Motor neuron (in vitro differentiated cells): ENCODE data around the gene AMZ2. TPM values are rescaled to one million over a fixed set of nuclear protein-coding genes. Genes with fewer than 3 reads are reported as not detected.
"Not testable (repeated sequence)": the region's sequence is repeated elsewhere in the genome, so short reads cannot be mapped to it uniquely, and the experiment has no call there.

Experiments
- ATAC-seq, 8 experiments: fragments of 200-7000 bp; cut with Tn5 transposase; replicated peaks in 6 of 8; 2 replicates each; pipeline ENCODE4 v1.8.0; 2021; ENCODE audit warnings: mild to moderate bottlenecking in 8 of 8, moderate library complexity in 8 of 8
- H3K27ac ChIP-seq, 2 donors: fragments of 250-450 bp; sonication (Bioruptor Pico); 2 replicates each; pipeline ENCODE4 v1.9.0; 2021; ENCODE audit warnings: antibody characterized with exemption in 2 of 2, mild to moderate bottlenecking in 2 of 2, moderate library complexity in 1 of 2
- H3K4me1 ChIP-seq, 2 donors: fragments of 250-450 bp; sonication (Bioruptor Pico); replicated peaks in 1 of 2; 2 replicates each; pipeline ENCODE4 v1.6.1; 2021; ENCODE audit warnings: antibody characterized with exemption in 2 of 2, mild to moderate bottlenecking in 2 of 2, moderate library complexity in 1 of 2
- H3K4me3 ChIP-seq, 5 donors: fragments of 250-450 bp; sonication (Bioruptor Pico); 2 replicates each; pipeline ENCODE4 v1.9.0; 2021; ENCODE audit warnings: antibody characterized with exemption in 5 of 5, mild to moderate bottlenecking in 5 of 5, moderate library complexity in 4 of 5
- WGBS, 10 experiments: fragments of 450-650 bp; shearing (Covaris generic); methylation state at CpG; one replicate each; pipeline ENCODE4 v1.0.0; 2022; 5-methylcytosine and 5-hydroxymethylcytosine counted together
- in situ Hi-C, 9 experiments: fragments of 400-800 bp; cut with MboI; loops; one replicate each; pipeline ENCODE4 v1.15.0; 2021; ENCODE audit warnings: low sequenced_read_pairs in 9 of 9, low pct_unique_long_range_greater_than_20kb in 2 of 9; ENCODE audit not compliant: unreplicated experiment in 9 of 9
- total RNA-seq, 8 experiments: library from RNA; unstranded; fragments of 300-600 nt; gene quantifications; 2 replicates each; pipeline versions ENCODE4 v1.2.3 to v1.2.4, GENCODE V29; 2022

AMZ2 gene
- total RNA-seq, 8 experiments from 2014 or later, result 60.9 to 114 (median 100) TPM

DNA sequence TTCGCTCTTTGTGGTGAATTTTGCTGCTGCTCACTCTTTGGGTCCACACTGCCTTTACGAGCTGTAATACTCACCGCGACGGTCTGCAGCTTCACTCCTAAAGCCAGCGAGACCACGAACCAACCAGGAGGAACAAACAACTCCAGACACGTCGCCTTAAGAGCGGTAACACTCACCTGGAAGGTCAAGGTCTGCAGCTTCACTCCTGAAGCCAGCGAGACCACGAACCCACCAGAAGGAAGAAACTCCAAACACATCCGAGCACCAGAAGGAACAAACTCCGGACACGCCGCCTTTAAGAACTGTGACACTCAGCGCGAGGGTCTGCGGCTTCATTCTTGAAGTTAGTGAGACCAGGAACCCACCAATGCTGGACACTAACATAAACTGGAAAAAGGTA lies 39.2 kb upstream of the AMZ2 start:
- H3K27ac ChIP-seq, H3K4me3 ChIP-seq, ATAC-seq, in situ Hi-C loops: not testable (repeated sequence)
- peaks cover 3 to 11% of the 10 kb centered on the region in 2 donors for H3K4me1 ChIP-seq
- WGBS, 10 experiments, result 87 to 100% (median 96%) methylated on average over 1 to 14 of the region's 19 CpGs; no CpG with 5 or more reads in 1 of the 10 experiments

DNA sequence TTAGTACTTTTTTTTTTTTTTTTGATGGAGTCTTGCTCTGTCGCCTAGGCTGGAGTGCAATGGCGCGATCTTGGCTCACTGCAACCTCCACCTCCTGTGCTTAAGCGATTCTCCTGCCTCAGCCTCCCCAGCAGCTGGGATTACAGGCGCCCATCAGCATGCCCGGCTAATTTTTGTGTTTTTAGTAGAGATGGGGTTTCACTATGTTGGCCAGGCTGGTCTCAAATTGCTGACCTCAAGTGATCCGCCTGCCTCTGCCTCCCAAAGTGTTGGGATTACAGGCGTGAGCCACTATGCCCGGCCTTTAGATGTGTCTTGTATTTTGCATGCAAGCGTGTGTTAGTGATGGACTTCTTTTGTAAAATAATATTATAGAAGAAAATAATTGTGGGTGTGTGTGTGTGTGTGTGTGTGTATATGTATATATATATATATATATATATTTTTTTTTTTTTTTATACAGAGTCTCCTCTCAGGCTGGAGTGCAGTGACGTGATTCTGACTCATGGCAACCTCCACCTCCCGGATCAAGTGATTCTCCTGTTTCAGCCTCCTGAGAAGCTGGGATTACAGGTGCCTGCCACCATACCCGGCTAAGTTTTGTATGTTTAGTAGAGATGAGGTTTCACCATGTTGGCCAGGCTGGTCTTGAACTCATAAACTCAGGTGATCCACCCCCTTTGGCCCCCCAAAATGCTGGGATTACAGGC lies 38.5 kb upstream of the AMZ2 start:
- H3K4me3 ChIP-seq, in situ Hi-C loops, H3K27ac ChIP-seq, ATAC-seq: not testable (repeated sequence)
- 88 to 100% (median 100%) methylated on average over 1 to 10 of the region's 13 CpGs; no CpG with 5 or more reads in 3 of the 10 experiments for WGBS, 10 experiments
- peaks cover 3 to 11% of the 10 kb centered on the region in 2 donors for H3K4me1 ChIP-seq

DNA sequence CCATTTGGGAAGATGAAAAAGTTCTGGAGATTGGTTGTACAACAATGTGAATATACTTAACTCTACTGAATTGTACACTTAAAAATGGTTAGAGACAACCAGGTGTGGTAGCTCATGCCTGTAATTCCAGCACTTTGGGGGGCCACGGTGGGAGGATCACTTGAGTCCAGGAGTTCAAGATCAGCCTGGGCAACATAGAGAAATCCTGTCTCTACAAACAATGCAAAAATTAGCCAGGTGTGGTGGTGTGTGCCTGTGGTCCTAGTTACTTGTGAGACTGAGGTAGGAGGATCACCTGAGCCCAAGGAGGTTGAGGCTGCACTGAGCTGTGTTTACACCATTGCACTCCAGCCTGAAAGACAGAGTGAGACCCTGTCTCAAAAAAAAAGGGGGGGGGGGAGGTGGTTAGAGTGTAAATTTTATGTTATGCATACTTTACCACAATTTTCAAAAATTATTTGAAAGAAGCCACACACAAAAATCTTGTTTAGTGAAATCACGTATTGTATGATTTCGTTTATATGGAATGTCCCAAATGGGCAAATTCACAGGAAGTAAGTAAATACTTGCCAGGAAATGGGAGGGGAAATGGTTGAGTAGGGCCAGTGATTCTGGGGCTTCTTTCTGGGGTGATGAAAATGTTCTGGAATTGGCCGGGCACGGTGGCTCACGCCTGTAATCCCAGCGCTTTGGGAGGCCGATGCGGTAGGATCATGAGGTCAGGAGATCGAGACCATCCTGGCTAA lies 37.1 kb upstream of the AMZ2 start:
- H3K4me1 ChIP-seq, result peaks cover 3 to 11% of the 10 kb centered on the region in 2 donors
- 46 to 100% (median 94%) methylated on average over 1 to 10 of the region's 10 CpGs; no CpG with 5 or more reads in 1 of the 10 experiments for WGBS, 10 experiments
- in situ Hi-C loops, result no loop called here
- ATAC-seq, result no peak
- no peak overlapping the region for H3K4me3 ChIP-seq
- no peak overlapping the region for H3K27ac ChIP-seq

DNA sequence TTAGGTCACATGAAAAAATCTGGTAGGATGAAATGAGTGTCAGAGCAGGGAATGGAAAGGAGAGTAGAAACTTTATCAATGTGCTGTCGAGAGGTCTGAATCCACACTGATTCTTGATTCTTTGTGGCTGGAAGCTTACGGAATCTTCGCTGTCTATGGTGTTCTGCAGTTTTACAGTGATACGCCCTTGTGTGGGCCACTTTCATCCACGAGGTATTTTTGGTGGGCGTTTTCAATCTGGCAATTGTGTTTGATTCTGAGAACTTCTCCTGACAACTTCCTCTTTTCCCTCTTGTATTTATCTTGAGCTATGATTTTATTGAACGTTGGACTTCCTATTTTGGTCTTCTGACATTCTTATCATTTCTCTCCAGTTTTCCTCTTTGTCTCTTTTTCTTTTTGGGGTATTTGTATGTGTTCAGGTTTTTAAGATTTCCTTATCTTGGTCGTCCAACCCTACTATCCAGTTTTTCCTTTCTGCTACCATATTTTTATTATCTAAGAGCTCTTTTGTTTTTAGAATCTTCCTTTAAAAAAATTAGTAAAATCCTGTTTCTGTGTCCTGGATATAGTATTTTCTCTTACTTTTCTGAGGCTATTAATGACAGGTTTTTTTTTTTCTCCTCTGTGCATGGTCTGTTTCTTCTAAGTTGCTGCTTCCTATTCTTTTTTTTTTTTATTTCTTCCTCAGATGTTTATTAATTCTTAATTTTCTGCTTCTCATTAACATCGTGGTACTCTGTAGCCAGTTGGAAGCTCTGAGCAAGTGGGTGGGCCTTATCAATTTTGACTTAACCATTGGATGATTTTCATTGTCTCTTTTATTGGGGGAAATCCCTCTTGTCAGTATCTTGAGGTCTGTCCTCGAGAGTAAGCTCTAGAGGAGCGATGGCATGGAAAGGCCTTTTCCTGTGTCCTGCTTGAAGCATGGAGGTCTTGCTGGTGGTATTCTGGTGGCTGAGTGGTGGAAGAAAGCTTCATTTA lies 34.1 kb upstream of the AMZ2 start:
- in situ Hi-C loops, ATAC-seq, H3K4me3 ChIP-seq, H3K27ac ChIP-seq, H3K4me1 ChIP-seq: not testable (repeated sequence)
- 58 to 100% (median 88%) methylated on average over 1 to 11 of the region's 11 CpGs; no CpG with 5 or more reads in 1 of the 10 experiments for WGBS, 10 experiments

DNA sequence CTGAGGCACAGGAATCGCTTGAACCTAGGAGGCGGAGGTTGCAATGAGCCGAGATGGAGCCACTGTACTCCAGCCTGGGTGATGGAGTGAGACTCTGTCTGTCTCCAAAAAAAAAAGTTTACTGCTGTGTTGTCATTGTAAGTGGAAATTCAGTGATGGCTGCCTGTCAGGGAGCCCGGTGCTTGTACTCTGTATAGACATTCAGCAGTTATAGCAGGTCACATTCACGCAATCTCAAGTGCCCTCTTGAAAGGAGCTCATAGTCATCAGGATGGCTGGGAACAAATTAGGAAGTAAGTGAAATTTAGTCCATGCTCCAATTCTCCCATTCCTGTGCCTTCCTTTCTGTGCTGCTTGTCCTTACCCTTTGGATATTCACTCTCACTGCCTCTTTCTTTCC lies 32.4 kb upstream of the AMZ2 start:
- H3K27ac ChIP-seq, ATAC-seq, H3K4me1 ChIP-seq, H3K4me3 ChIP-seq, in situ Hi-C loops: not testable (repeated sequence)
- WGBS, 10 experiments, result 100% methylated on average over 1 of the region's 5 CpGs; no CpG with 5 or more reads in 9 of the 10 experiments

DNA sequence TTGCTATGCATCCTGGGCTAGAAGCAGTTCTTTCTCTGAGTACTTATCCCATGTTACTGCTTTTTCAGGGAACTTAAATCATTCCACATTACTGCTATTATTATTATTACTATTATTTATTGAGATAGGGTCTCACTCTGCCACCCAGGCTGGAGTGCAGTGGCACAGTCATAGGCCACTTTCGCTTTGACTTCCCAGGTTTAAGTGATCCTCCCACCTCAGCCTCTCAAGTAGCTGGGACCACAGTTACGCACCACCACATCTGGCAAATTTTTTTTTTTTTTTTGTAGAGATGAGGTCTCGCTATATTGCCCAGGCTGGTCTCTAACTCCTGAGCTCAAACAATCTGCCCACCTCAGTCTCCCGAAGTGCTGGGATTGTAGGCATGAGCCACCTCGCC lies 28.4 kb upstream of the AMZ2 start:
- H3K4me1 ChIP-seq, in situ Hi-C loops, H3K27ac ChIP-seq, ATAC-seq, H3K4me3 ChIP-seq: not testable (repeated sequence)
- 83 to 100% (median 100%) methylated on average over 1 to 4 of the region's 5 CpGs; no CpG with 5 or more reads in 5 of the 10 experiments for WGBS, 10 experiments

DNA sequence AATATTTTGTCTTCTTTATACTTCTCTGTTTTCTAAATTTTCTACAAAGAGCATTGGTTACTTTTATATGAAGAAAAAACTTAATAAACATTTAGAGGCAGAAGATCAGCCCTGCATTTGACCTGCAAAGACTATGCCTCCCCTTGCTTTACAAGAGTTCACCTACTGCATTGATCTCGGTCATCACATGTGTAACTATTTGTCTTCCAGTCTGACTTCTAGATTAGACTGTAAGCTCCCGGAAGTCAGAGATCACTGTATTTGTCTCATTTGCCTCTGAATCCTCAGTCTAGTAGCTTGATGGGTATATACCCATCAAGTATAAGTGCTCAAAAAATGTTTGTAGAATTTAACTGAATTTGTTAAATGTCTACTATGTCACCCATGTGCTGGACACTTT lies 27.7 kb upstream of the AMZ2 start:
- H3K27ac ChIP-seq, H3K4me3 ChIP-seq, H3K4me1 ChIP-seq, in situ Hi-C loops, ATAC-seq: not testable (repeated sequence)
- 86 to 100% methylated on average over 1 of the region's 2 CpGs; no CpG with 5 or more reads in 8 of the 10 experiments for WGBS, 10 experiments

DNA sequence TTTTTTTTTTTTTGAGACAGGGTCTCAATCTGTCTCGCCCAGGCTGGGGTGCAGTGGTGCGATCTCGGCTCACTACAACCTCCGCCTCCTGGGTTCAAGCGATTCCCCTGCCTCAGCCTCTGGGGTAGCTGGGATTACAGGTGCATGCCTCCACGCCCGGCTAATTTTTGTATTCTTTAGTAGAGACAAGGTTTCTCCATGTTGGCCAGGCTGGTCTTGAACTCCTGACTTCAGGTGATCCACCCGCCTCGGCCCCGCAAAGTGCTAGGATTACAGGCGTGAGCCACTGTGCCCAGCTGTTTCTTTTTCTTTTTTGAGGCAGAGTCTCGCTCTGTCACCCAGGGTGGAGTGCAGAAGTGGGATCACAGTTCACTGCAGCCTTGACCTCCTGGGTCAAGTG lies 27.1 kb upstream of the AMZ2 start:
- H3K27ac ChIP-seq, ATAC-seq, in situ Hi-C loops, H3K4me1 ChIP-seq, H3K4me3 ChIP-seq: not testable (repeated sequence)
- whole genome bisulfite sequencing, 10 experiments, result 93 to 100% (median 98%) methylated on average over 2 to 4 of the region's 12 CpGs; no CpG with 5 or more reads in 6 of the 10 experiments

DNA sequence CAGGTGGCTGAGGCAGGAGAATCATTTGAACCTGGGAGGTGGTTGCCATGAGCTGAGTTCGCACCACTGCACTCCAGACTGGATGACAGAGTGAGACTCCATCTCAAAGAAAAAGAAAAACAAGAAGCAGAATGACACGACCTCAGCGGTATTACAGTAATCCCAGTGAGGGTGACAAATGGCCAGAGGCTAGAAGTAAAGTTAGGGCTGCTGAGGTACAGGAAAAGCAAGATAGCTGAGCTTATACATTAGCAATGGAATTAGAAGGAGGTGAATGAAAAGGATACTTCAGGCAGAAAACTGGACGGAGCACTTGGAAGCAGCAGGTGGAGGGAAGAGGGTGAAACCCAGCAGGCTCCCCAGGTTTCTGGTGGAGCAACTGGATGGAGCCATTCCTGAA lies 26.1 kb upstream of the AMZ2 start:
- WGBS, 10 experiments, result 79 to 100% (median 93%) methylated on average over 1 to 3 of the region's 4 CpGs; no CpG with 5 or more reads in 1 of the 10 experiments
- Histone ChIP-seq H3K4me1 (no peaks in the 10 kb centered on the region), H3K4me3 (no peak overlapping the region), H3K27ac (no peak overlapping the region)
- ATAC-seq, result no peak
- in situ Hi-C loops, result no loop called here

DNA sequence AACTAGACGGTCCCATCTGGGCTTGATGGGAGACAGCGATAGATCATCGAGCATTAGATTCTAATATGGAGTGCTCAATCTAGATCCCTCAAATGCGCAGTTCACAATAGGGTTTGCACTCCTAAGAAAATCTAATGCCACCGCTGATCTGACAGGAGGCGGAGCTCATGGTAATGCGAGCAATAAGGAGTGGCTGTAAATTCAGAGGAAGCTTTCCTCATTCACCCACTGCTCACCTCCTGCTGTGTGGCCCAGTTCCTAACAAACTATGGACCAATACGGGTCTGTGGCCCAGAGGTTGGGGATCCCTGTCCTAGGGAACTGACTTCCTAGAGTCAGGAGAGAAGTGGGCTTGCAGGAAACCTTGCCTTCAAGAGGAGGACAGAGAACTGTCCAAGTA lies 25.2 kb upstream of the AMZ2 start:
- H3K4me1 ChIP-seq, result no peaks in the 10 kb centered on the region
- ATAC-seq, result peak in 1 of 8 experiments; percentile 61
- WGBS, 10 experiments, result 74 to 94% (median 82%) methylated on average over 2 to 7 of the region's 8 CpGs; no CpG with 5 or more reads in 3 of the 10 experiments
- in situ Hi-C loops, result no loop called here
- no peak overlapping the region for H3K27ac ChIP-seq
- H3K4me3 ChIP-seq, result no peak overlapping the region

DNA sequence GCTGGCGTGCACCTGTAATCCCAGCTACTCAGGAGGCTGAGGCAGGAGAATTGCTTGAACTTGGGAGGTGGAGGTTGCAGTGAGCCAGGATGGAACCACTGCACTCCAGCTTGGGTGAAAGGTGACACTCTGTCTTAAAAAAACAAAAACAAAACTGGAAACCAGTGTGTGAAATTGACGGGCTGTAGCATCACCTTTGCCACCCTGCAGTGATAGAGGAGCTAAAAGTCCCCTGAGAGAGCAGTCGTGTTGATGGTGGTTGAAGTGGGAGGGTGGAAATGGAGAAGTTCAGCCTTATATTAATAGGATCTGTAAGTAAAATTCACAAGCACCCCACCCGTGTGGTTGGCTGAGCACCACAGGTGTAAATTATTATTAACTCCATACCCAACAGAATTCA lies 22.8 kb upstream of the AMZ2 start:
- in situ Hi-C loops, H3K4me1 ChIP-seq, H3K4me3 ChIP-seq, H3K27ac ChIP-seq, ATAC-seq: not testable (repeated sequence)
- WGBS, 10 experiments, result 65 to 100% (median 94%) methylated on average over 1 to 4 of the region's 4 CpGs; no CpG with 5 or more reads in 1 of the 10 experiments

DNA sequence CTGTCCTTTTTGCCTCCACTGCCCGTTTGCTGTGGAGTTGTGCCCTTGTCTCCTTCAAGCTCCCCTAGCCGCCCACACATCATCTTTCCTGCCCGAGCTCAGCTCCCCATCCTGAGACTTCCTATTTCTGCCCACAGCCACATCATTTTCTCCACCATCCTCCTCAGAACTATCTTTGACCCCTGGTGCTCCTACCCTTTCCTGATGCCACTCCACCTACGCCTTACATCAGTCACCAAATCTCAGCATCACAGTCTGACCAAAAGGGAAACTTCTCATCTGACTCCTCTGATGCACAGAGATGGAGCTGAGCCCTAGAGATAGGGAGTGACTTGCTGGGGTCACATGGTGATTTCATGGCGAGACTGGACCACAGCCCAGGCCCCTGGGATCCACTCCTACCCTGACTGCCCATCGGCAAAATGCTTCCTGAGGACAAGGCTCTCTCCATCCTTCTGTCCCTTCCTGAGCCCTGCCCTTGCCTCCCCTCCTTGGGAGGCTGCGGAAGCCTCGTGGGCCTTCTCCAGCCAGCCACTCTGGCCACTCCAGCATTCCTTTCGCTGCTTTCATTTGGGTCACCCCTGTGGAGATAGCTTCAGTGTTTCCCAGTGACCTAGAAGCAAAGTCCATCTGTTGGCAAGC lies 19.7 kb upstream of the AMZ2 start:
- ATAC-seq, H3K27ac ChIP-seq, H3K4me1 ChIP-seq, in situ Hi-C loops, H3K4me3 ChIP-seq: not testable (repeated sequence)
- WGBS, 10 experiments, result 90 to 100% (median 100%) methylated on average over 1 to 2 of the region's 9 CpGs; no CpG with 5 or more reads in 6 of the 10 experiments
